ENCODE data around the gene MSH6.

MSH6 gene

GRCh38 chr2:47838249-47838648 is 55.3 kb downstream of the MSH6 start:
- no peaks in the 10 kb centered on the region for H3K27me3 Mint-ChIP-seq (ENCODE audit: low read depth)
- no peaks in the 10 kb centered on the region for H3K4me1 Mint-ChIP-seq
- no peak for TF ChIP-seq CTCF (IDR thresholded peaks at IDR 0.05; ENCODE audit: unreplicated experiment in 3 of 3)
- H3K27ac Mint-ChIP-seq = peak overlapping the region in 1 of 3 experiments; percentile 40
- H3K36me3 Mint-ChIP-seq (ENCODE audit: low read depth) = peaks cover 44% of the 10 kb centered on the region
- no peak overlapping the region for H3K4me3 Mint-ChIP-seq
- H3K9me3 Mint-ChIP-seq = no peaks in the 10 kb centered on the region

- no peak overlapping the region for H3K4me3 Mint-ChIP-seq
- H3K36me3 Mint-ChIP-seq (ENCODE audit: low read depth) = peaks cover 44% of the 10 kb centered on the region
- no peaks in the 10 kb centered on the region for H3K27me3 Mint-ChIP-seq (ENCODE audit: low read depth)
- no peaks in the 10 kb centered on the region for H3K4me1 Mint-ChIP-seq
- TF ChIP-seq CTCF (IDR thresholded peaks at IDR 0.05; ENCODE audit: unreplicated experiment in 3 of 3) = no peak
- H3K9me3 Mint-ChIP-seq = no peaks in the 10 kb centered on the region
- H3K27ac Mint-ChIP-seq = peak overlapping the region in 1 of 3 experiments; percentile 40
Measured at GRCh38 chr2:47838686-47839085, 55.7 kb downstream of the MSH6 start.

DNA sequence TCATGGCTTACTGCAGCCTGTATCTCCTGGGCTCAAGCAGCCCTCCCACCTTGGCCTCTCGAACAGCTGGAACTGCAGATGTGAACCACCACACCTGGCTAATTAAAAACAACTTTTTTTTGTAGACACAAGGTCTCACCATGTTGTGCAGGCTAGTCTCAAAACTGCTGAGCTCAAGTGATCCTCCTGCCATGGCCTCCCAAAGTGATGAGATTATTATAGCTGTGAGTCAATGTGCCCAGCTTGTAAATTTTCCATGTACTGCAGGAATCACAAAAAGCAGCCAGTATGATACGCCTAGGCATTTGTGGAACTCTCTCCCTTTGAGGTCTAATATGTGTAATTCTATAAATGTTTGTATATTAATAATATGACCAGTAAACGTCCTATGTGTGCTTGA is 59.9 kb downstream of the MSH6 start:
- no peak overlapping the region for H3K27ac Mint-ChIP-seq
- H3K4me3 Mint-ChIP-seq = no peak overlapping the region
- peaks cover 14% of the 10 kb centered on the region for H3K36me3 Mint-ChIP-seq (ENCODE audit: low read depth)
- H3K4me1 Mint-ChIP-seq = peaks cover 15% of the 10 kb centered on the region
- H3K27me3 Mint-ChIP-seq (ENCODE audit: low read depth) = no peaks in the 10 kb centered on the region
- no peaks in the 10 kb centered on the region for H3K9me3 Mint-ChIP-seq
- no peak for TF ChIP-seq CTCF (IDR thresholded peaks at IDR 0.05; ENCODE audit: unreplicated experiment in 3 of 3)

DNA sequence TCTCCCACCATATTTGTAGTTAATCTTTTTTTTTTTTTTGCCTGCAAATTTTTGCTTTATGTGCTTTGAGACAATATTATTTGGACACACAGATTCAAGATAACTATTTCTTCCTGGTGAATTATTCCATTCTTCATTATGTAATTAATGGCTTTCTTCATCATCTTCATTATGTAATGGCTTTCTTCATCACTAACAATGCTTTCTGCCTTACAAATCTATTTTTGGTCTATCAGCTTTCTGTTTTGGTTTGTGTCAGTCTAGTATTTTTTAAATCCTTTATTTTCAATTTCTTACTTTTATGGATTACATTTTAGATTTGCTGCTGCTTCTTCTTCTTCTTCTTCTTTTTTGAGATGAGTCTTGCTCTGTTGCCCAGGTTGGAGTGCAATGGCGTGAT is 60.5 kb downstream of the MSH6 start:
- no peak for TF ChIP-seq CTCF (IDR thresholded peaks at IDR 0.05; ENCODE audit: unreplicated experiment in 3 of 3)
- Mint-ChIP-seq H3K36me3 (ENCODE audit: low read depth) (peaks cover 17% of the 10 kb centered on the region), H3K27me3 (ENCODE audit: low read depth) (no peaks in the 10 kb centered on the region), H3K4me3 (no peak overlapping the region), H3K4me1 (peaks cover 15% of the 10 kb centered on the region), H3K27ac (no peak overlapping the region), H3K9me3 (no peaks in the 10 kb centered on the region)

- peaks cover 9% of the 10 kb centered on the region for H3K36me3 Mint-ChIP-seq (ENCODE audit: low read depth)
- no peak for TF ChIP-seq CTCF (IDR thresholded peaks at IDR 0.05; ENCODE audit: unreplicated experiment in 3 of 3)
- peak overlapping the region in 2 of 3 experiments; percentile 9 to 13 for H3K27ac Mint-ChIP-seq
- H3K4me3 Mint-ChIP-seq = no peak overlapping the region
- peaks cover 15% of the 10 kb centered on the region for H3K4me1 Mint-ChIP-seq
- no peaks in the 10 kb centered on the region for H3K27me3 Mint-ChIP-seq (ENCODE audit: low read depth)
- H3K9me3 Mint-ChIP-seq = no peaks in the 10 kb centered on the region
Measured at GRCh38 chr2:47844162-47844561, 61.2 kb downstream of the MSH6 start.

DNA sequence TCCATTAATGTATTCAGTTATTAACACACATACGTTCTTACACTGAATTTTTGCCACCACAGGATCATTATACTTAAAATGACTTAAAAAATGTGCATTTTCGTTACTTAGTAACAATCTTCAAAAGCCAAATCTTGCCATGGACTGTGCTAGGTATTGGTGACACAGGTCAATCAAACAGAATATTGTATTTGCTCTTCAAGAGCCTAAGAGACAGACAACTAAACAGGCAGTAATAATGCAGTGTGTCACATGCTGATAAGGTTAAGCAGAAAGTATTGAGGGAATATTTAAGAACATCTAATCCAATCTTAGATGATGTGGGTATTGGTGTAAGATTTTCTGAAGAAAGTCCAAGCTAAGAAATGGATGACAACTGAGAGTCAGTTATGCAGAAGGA is 66.4 kb downstream of the MSH6 start:
- Mint-ChIP-seq H3K27me3 (ENCODE audit: low read depth) (no peaks in the 10 kb centered on the region), H3K9me3 (no peaks in the 10 kb centered on the region), H3K27ac (no peak overlapping the region), H3K4me1 (peaks cover 33% of the 10 kb centered on the region), H3K4me3 (no peak overlapping the region), H3K36me3 (ENCODE audit: low read depth) (peaks cover 17% of the 10 kb centered on the region)
- TF ChIP-seq CTCF (IDR thresholded peaks at IDR 0.05; ENCODE audit: unreplicated experiment in 3 of 3) = no peak

Measured in nephron (organoid).